HG03108 (cell line): ENCODE measurements around the gene NKX6-1.

ENCODE experiments used
- ATAC-seq: cut with Tn5 transposase; IDR thresholded peaks from one replicate; pipeline ENCODE4 v1.9.1; 2021; ENCODE audit warnings: moderate library complexity; ENCODE audit not compliant: unreplicated experiment

The NKX6-1 gene

DNA sequence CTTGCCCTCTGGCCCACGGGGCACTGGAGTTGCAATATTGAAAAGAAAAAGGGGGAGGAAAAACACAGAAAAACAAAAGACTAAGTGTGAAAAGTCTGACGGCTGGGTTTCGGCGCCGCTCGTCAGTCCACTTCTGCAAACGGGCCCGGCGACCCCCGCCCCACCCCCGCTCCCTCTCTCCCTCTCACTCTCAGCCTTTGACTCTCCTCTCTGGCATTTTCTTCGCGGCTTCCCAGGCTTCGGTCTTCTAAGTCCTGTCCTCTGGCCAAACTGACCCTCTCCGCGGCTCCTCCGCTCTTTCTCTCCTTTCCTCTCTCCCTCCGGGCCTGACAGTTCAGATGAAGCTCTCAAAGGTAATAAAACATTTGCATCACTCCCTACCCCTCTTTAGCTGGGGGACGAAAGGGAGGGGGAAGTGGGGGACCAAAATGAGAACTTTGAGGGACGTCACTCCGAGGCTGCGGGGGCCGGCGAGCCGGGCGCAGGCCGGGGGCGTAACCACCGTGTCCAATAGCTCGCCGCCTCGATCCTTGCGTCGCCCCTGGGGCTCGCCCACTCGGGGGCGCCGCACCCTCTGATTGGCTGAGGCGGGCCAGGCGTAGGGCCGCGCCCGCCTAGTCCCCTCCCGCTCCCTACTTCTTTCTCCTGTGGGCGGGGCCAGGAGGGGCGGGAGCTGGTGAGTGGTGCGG lies at the start of gene NKX6-1:
Gene NKX6-1 (minus strand): TSS at position 358 of the 689 bp plus-strand sequence. CDS start 1,064 bp downstream, outside the sequence.
- no peak for ATAC-seq

DNA sequence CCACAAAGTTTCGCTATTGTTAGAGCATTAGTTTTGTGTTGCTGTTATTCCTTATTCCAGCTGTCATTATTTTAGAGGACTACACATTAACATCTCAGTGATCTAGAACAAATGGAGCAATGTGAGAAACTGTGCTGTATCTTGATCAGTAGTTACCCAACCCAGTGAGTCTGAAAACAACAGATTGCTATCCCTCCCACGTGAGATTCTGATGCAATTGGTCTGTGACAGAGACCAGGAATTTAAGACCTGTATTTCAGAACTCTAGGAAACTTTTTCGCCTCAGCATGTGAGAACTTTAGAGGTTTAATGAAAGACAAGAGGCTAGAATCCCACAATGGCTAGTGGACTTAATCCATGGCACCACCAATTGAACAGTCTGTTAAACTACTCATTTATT lies 48.1 kb upstream of the NKX6-1 start:
- ATAC-seq: no peak

- no peak for ATAC-seq
Measured at GRCh38 chr4:84545093-84545492, 46.0 kb upstream of the NKX6-1 start.

GRCh38 chr4:84535901-84536300 lies 36.8 kb upstream of the NKX6-1 start:
- ATAC-seq: no peak

DNA sequence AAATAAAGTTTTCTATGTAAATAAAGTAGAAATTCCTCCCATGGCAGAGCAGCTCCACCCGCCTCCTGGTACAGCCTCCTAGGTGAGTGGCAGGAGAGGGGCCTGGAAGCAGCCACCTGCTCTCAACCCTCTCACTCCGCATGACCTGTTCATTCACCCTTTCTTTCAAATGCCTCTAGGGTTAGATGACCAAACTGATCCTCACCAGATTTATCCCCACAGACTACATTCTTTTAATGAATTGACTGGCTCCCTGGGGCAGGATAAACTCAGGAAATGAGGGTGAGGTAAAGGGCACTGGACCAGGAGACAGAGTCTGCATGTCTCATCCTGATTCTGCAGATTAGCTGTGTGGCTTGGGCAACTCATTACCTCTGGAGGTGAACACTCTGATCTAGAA lies 32.6 kb upstream of the NKX6-1 start:
- ATAC-seq: no peak

GRCh38 chr4:84530871-84531270 lies 31.8 kb upstream of the NKX6-1 start:
- no peak for ATAC-seq

- ATAC-seq: no peak
Measured at GRCh38 chr4:84530454-84530853, 31.4 kb upstream of the NKX6-1 start.

- ATAC-seq: no peak
Measured at GRCh38 chr4:84529169-84529751, 30.2 kb upstream of the NKX6-1 start.

DNA sequence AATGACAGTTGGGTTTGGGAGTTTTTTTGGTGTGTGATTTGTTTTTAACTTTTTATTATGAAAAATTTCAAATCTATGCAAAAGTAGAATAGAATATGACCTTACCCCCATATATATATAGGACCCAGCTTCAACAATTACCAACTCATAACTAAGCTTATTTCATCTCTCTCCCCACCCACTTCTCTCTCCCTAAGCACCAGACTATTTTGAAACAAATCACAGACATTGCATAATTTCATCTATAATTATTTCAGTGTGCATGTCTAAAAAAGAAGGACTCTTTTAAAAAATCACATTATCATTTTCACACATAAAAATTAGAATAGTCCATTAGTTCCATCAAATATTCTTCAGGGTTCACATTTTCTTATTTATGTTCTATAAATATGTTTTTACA lies 28.3 kb upstream of the NKX6-1 start:
- no peak for ATAC-seq

DNA sequence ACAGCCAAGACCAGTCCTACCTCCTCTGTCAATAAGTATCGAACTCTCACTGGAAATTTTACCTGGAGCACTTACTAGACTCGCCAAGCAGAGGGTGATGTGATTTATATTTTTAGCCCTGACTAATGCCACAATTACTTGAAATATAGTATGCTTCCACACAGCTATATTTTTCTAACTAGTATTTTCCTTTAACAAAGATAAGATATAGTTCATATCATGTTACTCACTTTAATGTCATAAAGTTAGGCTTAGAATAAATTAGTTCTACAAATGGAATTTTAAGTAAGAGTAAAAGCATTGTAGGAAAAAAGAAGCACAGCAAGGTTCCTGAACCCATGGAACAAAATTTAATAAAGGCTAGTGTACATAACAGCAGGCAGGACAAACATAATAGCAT lies 16.0 kb upstream of the NKX6-1 start:
- ATAC-seq: no peak

DNA sequence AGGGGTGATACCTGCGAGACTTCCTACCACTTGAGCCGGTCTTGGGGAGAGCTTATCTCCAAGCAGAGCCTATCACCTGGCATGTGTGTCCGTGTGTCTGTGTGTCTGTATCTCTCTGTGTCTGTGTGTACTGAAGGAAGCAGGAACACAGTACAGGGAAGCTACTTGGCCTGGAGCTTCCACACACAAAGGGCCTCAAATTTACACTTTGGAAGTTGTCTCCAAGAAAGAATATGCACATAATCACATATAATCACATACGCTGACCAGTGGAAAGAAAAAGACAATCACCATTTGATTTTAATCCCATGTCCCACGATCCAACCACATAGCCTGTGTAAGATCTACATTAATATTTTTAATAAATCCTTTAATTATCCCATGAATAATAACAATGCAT lies 13.2 kb upstream of the NKX6-1 start:
- ATAC-seq: no peak

DNA sequence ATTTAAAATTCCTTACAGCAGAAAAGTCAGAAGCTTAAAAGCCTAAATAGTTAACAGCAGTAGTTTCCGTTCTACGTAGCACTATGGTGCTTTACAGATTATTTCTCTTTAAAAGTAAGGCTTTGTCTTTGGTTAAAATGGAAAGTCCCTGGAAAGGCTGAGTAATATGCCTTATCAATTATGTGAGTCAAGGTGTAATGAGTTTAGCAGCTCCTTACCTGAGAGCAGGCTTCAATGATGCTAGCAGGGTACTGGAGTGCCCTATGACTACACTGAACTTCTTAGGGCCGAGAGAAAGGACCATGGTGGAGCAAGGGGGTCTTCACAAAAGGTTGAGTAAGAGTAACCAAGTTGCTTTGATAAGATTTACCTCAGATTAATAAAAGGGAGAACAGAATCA lies 12.6 kb upstream of the NKX6-1 start:
- no peak for ATAC-seq

GRCh38 chr4:84507941-84508340 lies 8.8 kb upstream of the NKX6-1 start:
- ATAC-seq: no peak

- no peak for ATAC-seq
Measured at GRCh38 chr4:84504821-84505220, 5.7 kb upstream of the NKX6-1 start.

GRCh38 chr4:84503495-84504437 lies 4.7 kb upstream of the NKX6-1 start:
- ATAC-seq: peak; percentile 79

- no peak for ATAC-seq
Measured at GRCh38 chr4:84502955-84503373, 3.9 kb upstream of the NKX6-1 start.

- no peak for ATAC-seq
Measured at GRCh38 chr4:84502333-84502954, 3.4 kb upstream of the NKX6-1 start.

GRCh38 chr4:84501721-84502267 lies 2.7 kb upstream of the NKX6-1 start:
- no peak for ATAC-seq

DNA sequence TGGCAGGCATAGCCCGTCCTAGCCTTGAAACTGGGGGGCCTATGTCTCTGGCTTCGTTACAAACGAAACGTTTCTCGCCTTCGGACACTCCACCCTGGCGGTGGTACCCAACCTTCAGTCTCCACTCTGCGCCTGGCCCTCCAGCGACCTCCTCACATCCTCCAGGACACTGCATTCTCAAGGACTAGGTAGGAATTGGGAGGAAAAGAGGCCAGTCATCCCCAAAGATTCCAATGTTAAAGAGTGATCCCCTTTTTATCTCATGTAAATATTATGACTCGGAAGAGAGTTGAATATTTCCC lies 2.1 kb upstream of the NKX6-1 start:
- no peak for ATAC-seq

GRCh38 chr4:84500386-84501201 lies 1.5 kb upstream of the NKX6-1 start:
- no peak for ATAC-seq
